SK-N-MC (cell line): ENCODE data around the gene DBN1.
"Not testable (repeated sequence)": the region's sequence is repeated elsewhere in the genome, so short reads cannot be mapped to it uniquely, and the experiment has no call there.

ENCODE experiments used
- EZH2 ChIP-seq: fragments of 200-600 bp; sonication (generic); IDR thresholded peaks from one replicate; pipeline ENCODE4 v1.6.1; 2017; ENCODE audit warnings: antibody characterized with exemption
- FOXP2 ChIP-seq: optimal IDR thresholded peaks from 2 replicates; pipeline ENCODE3; 2011; ENCODE audit warnings: mild to moderate bottlenecking, moderate library complexity; ENCODE audit not compliant: insufficient read depth; ENCODE audit errors: extremely low read length, control extremely low read depth
- POLR2AphosphoS5 ChIP-seq: IDR thresholded peaks from 2 replicates; pipeline ENCODE4 v1.6.1; 2012; ENCODE audit warnings: mild to moderate bottlenecking, low read depth, low read length, borderline replicate concordance

GRCh38 chr5:177417081-177417480, 56.4 kb downstream of the DBN1 start:
- not testable (repeated sequence) for TF ChIP-seq POLR2AphosphoS5, EZH2, FOXP2
